Stimulated activated CD4-positive, alpha-beta T cell treated with anti-CD3 and anti-CD28 coated beads, Interleukin-4, amount 100 ng/mL, for 4 hours (primary cell): ENCODE measurements around the gene ACY1.
A peak's percentile ranks its signal among the peaks of the same experiment; 100 is the strongest.
"Not testable (repeated sequence)": the region's sequence is repeated elsewhere in the genome, so short reads cannot be mapped to it uniquely, and the experiment has no call there.

ENCODE experiments used
- DNase-seq, 2 experiments: peaks; one replicate each; pipeline ENCODE4 v3.0.0-alpha.2; 2020

ACY1 gene

GRCh38 chr3:51986010-51986947 is 2.9 kb downstream of the ACY1 start:
- no peak for DNase-seq

- DNase-seq: no peak
Observed at GRCh38 chr3:51987568-51987967, 4.2 kb downstream of the ACY1 start.

- no peak for DNase-seq
Observed at GRCh38 chr3:51988286-51989146, 5.2 kb downstream of the ACY1 start.

GRCh38 chr3:51990501-51990971 is 7.2 kb downstream of the ACY1 start:
- DNase-seq: not testable (repeated sequence)

GRCh38 chr3:51992017-51992682 is 8.8 kb downstream of the ACY1 start:
- no peak for DNase-seq

- DNase-seq: not testable (repeated sequence)
Observed at GRCh38 chr3:51993657-51994056, 10.3 kb downstream of the ACY1 start.

GRCh38 chr3:51994530-51994929 is 11.2 kb downstream of the ACY1 start:
- no peak for DNase-seq

- DNase-seq: peak; percentile 85 to 92
Observed at GRCh38 chr3:51995346-51996163, 12.2 kb downstream of the ACY1 start, which contains the start of gene RPL29. Gene RPL29, minus strand, starts transcription at chr3:51995895. Its CDS starts 434 bp downstream, at chr3:51995461.

- DNase-seq: no peak
Observed at GRCh38 chr3:51997172-51997571, 13.8 kb downstream of the ACY1 start.

GRCh38 chr3:51997935-51998596 is 14.7 kb downstream of the ACY1 start:
- no peak for DNase-seq

- no peak for DNase-seq
Observed at GRCh38 chr3:51998774-51999173, 15.4 kb downstream of the ACY1 start.

- DNase-seq: no peak
Observed at GRCh38 chr3:51999846-52000245, 16.5 kb downstream of the ACY1 start.

- peak; percentile 76 to 80 for DNase-seq
Observed at GRCh38 chr3:52001443-52001974, 18.2 kb downstream of the ACY1 start.

GRCh38 chr3:52002748-52003147 is 19.4 kb downstream of the ACY1 start:
- no peak for DNase-seq

GRCh38 chr3:52004163-52004787 is 20.9 kb downstream of the ACY1 start:
- DNase-seq: no peak

- DNase-seq: no peak
Observed at GRCh38 chr3:52004906-52005395, 21.6 kb downstream of the ACY1 start.

- DNase-seq: no peak
Observed at GRCh38 chr3:52005571-52005986, 22.2 kb downstream of the ACY1 start.

GRCh38 chr3:52006017-52006819 is 22.9 kb downstream of the ACY1 start:
- no peak for DNase-seq

GRCh38 chr3:52006820-52007133 is 23.4 kb downstream of the ACY1 start:
- no peak for DNase-seq

- no peak for DNase-seq
Observed at GRCh38 chr3:52007291-52007690, 24.0 kb downstream of the ACY1 start.
